ENCODE results near the gene WDR1. TPM values are rescaled to one million over a fixed set of nuclear protein-coding genes. Genes with fewer than 3 reads are reported as not detected.

Gene WDR1
- total and polyA plus RNA-seq, 10 of the 15 experiments (the other 5 are each of a cell fraction or from before 2014, with no cell fraction given): 28.5 to 397 (median 290) TPM

DNA sequence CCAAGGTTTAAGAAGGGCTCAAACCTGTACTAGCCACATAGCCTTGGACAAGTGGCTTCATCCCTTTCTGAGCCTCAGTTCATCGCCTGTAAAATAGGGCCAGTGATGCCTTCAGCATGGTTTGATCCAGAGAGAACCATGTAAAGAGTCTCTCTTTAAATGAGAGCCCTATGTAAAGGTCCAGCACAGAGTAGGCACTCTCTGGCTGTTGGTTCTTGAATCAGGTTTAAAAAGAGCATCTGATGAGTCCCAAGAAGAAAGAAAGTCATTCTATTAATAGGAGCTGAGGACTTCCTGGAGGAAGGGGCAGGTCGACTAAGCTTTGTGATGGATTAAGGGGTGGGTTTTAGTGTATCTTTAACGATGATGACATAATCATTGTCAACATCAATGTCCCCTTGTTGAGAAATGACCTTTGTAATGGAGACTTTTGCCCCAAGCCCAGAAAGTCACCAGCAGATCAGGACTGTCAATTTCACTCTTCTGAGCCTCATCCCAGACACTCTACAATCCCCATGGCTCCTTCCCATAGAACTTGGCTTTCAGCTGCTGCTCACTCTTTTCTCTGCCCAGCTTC, 91.3 kb downstream of the WDR1 start:
- intact Hi-C loops (cut with micrococcal nuclease; ENCODE audit: unreplicated experiment): no loop called here
- BruUV-seq (replicated peaks): no TSS peak
- RAD21 ChIA-PET (ENCODE audit: unreplicated experiment): no interaction called here

More for the DNA sequence above, 91.3 kb downstream of the WDR1 start:
- ChIA-PET CTCF (interaction anchor here (10.0 kb wide), 1 partner anchor 10 kb away, joined by 47 read pairs; no protein-coding TSS in a partner anchor), SMC1A (ENCODE audit: uncharacterized antibody, unreplicated experiment) (interaction anchor here (0.7 kb wide), 1 partner anchor 1049 kb away, joined by 3 read pairs; no protein-coding TSS in a partner anchor), POLR2A (no interaction called here)
- ATAC-seq (no peak), DNase-seq (ENCODE audit: low read depth, low spot score) (no peak), FAIRE-seq (no peak)
- in situ Hi-C loops (cut with MboI): loop anchor here (10.0 kb wide), 1 partner anchor 491 kb away; no protein-coding TSS in a partner anchor
- Histone ChIP-seq H3K4me3 (no peak overlapping the region), H2AFZ (ENCODE audit: control insufficient read depth, low read depth, low read length) (no peak overlapping the region), H3K4me2 (ENCODE audit: control insufficient read depth, insufficient read depth) (no peak overlapping the region), H3K27ac (ENCODE audit: control insufficient read depth, insufficient read depth) (no peak overlapping the region), H4K20me1 (ENCODE audit: control insufficient read depth, insufficient read depth) (no peaks in the 10 kb centered on the region), H3K27me3 (replicated peaks in 1 of 2; ENCODE audit: control insufficient read depth in 2 of 2, insufficient read depth in 2 of 2, low read length in 1 of 2) (no peaks in the 10 kb centered on the region; a peak in 1 of 4 replicates), H3K36me3 (ENCODE audit: control insufficient read depth in 2 of 2, insufficient read depth in 2 of 2, low read length in 1 of 2) (no peaks in the 10 kb centered on the region), H3K9me3 (replicated peaks; ENCODE audit: control insufficient read depth, insufficient read depth, low read length) (no peaks in the 10 kb centered on the region), H3K9ac (ENCODE audit: control insufficient read depth, insufficient read depth, low read length) (no peak overlapping the region), H3K4me1 (ENCODE audit: control insufficient read depth, insufficient read depth, low read length) (peaks cover 8% of the 10 kb centered on the region), H3K79me2 (ENCODE audit: control insufficient read depth, insufficient read depth, low read length) (no peaks in the 10 kb centered on the region)
- TF ChIP-seq, protein P1, sequence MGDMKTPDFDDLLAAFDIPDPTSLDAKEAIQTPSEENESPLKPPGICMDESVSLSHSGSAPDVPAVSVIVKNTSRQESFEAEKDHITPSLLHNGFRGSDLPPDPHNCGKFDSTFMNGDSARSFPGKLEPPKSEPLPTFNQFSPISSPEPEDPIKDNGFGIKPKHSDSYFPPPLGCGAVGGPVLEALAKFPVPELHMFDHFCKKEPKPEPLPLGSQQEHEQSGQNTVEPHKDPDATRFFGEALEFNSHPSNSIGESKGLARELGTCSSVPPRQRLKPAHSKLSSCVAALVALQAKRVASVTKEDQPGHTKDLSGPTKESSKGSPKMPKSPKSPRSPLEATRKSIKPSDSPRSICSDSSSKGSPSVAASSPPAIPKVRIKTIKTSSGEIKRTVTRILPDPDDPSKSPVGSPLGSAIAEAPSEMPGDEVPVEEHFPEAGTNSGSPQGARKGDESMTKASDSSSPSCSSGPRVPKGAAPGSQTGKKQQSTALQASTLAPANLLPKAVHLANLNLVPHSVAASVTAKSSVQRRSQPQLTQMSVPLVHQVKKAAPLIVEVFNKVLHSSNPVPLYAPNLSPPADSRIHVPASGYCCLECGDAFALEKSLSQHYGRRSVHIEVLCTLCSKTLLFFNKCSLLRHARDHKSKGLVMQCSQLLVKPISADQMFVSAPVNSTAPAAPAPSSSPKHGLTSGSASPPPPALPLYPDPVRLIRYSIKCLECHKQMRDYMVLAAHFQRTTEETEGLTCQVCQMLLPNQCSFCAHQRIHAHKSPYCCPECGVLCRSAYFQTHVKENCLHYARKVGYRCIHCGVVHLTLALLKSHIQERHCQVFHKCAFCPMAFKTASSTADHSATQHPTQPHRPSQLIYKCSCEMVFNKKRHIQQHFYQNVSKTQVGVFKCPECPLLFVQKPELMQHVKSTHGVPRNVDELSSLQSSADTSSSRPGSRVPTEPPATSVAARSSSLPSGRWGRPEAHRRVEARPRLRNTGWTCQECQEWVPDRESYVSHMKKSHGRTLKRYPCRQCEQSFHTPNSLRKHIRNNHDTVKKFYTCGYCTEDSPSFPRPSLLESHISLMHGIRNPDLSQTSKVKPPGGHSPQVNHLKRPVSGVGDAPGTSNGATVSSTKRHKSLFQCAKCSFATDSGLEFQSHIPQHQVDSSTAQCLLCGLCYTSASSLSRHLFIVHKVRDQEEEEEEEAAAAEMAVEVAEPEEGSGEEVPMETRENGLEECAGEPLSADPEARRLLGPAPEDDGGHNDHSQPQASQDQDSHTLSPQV (IDR thresholded peaks at IDR 0.05): no peak
- TF ChIP-seq TCF7 (IDR thresholded peaks at IDR 0.05; ENCODE audit: borderline replicate concordance): no peak
- 41% methylated on average over 3 of the region's 3 CpGs for WGBS (ENCODE audit: insufficient coverage, insufficient replicate concordance, low lambda C conversion rate, missing lambda C conversion rate)

Small RNAs within 50 kb of the gene (microRNA-seq; reads per million reads assigned to microRNA genes)
- 2.8 reads per million, percentile 13 among the genes with 10 or more reads in this experiment for gene MIR3138

Small RNAs within 50 kb of the gene (small RNA-seq; reads per million reads assigned to genes)
- gene AC093664.1 (not detected), gene MIR3138 (0.16 reads per million), gene RNA5SP155 (not detected)

Other genes starting within 250 kb of the WDR1 start
- gene SLC2A9, start 95.3 kb downstream of the WDR1 start, total RNA-seq (2014; rRNA removed): 0.28 and 0.54 TPM in 2 replicates
- 0.37 and 0.85 TPM in 2 replicates for gene SLC2A9, start 95.3 kb downstream of the WDR1 start, total RNA-seq (2014; rRNA removed; fragmentation: Illumina TruSeq; extraction: Trizol)
- gene SLC2A9, start 95.3 kb downstream of the WDR1 start, total RNA-seq (2021): 0.43 and 1.2 TPM in 2 replicates
- gene SLC2A9, start 95.3 kb downstream of the WDR1 start, polyA plus RNA-seq (2011; rRNA removed): 1.4 and 1.5 TPM in 2 replicates
- 0.24 and 0.35 TPM in 2 replicates for gene SLC2A9, start 95.3 kb downstream of the WDR1 start, polyA plus RNA-seq (2014; fragmentation: Illumina TruSeq; extraction: Trizol)
- gene SLC2A9, start 95.3 kb downstream of the WDR1 start, polyA plus RNA-seq (2014; fragmentation: Nextera tagmentation; extraction: Ambion mirVana): 1 to 10 TPM; 1.2 to 1.3 TPM
- gene SLC2A9, start 95.3 kb downstream of the WDR1 start, polyA plus RNA-seq (2014; rRNA removed): 0.46 and 0.74 TPM in 2 replicates
- gene SLC2A9, start 95.3 kb downstream of the WDR1 start, polyA plus RNA-seq (2016; fragmentation: Nextera tagmentation; extraction: Ambion mirVana): 1 to 10 TPM; 2.7 to 2.8 TPM

Data from GM12878 (cell line).